Right kidney (tissue), 1 donor: ENCODE data around the gene ZACN.

ENCODE experiments used
- DNase-seq: peaks from one replicate; pipeline ENCODE4 v3.0.0-alpha.2; 2016

ZACN gene

GRCh38 chr17:76131692-76132573 is 53.0 kb downstream of the ZACN start:
- DNase-seq = peak; percentile 52
